Measurements from ENCODE around the gene APOBEC3B. TPM values are rescaled to one million over a fixed set of nuclear protein-coding genes. Genes with fewer than 3 reads are reported as not detected.
"Not testable (repeated sequence)": the region's sequence is repeated elsewhere in the genome, so short reads cannot be mapped to it uniquely, and the experiment has no call there.

APOBEC3B gene
- polyA plus RNA-seq, 1 donor (not counting 4 experiments of a cell fraction or from before 2014, with no cell fraction given) = 3.4 TPM

DNA sequence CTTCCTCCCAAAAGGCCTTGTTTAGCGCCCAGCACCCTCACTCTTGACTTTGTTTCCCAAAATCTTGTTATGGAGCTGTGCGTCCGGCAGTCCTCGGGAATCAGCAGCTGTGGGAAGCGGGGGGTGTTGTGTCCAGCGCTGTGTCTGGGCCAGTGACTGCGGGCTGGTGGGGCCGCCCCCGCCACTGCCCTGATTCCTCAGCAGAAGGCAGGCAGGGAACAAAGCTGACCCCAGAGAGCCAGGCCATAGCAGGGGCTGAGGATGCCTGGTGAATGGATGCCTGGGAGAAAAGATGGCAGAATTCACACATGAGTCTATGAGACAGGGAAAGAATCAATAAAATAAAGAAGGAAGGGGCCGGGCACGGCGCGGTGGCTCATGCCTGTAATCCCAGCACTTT lies 34.4 kb downstream of the APOBEC3B start:
- H3K27me3 ChIP-seq (ENCODE audit: control insufficient read depth, extremely low read depth, insufficient read depth, low read length) = no peaks in the 10 kb centered on the region
- DNase-seq (ENCODE audit: low read depth, low spot score) = no peak
- dilution Hi-C loops (cut with MboI; ENCODE audit: extremely low pct_ligation_motif_present, low sequenced_read_pairs) = no loop called here
- TF ChIP-seq, protein P1, sequence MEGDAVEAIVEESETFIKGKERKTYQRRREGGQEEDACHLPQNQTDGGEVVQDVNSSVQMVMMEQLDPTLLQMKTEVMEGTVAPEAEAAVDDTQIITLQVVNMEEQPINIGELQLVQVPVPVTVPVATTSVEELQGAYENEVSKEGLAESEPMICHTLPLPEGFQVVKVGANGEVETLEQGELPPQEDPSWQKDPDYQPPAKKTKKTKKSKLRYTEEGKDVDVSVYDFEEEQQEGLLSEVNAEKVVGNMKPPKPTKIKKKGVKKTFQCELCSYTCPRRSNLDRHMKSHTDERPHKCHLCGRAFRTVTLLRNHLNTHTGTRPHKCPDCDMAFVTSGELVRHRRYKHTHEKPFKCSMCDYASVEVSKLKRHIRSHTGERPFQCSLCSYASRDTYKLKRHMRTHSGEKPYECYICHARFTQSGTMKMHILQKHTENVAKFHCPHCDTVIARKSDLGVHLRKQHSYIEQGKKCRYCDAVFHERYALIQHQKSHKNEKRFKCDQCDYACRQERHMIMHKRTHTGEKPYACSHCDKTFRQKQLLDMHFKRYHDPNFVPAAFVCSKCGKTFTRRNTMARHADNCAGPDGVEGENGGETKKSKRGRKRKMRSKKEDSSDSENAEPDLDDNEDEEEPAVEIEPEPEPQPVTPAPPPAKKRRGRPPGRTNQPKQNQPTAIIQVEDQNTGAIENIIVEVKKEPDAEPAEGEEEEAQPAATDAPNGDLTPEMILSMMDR (optimal IDR thresholded peaks at IDR 0.05 in 1 of 3, IDR thresholded peaks at IDR 0.05 in 1 of 3, conservative IDR thresholded peaks at IDR 0.05 in 1 of 3; ENCODE audit: extremely low read depth in 1 of 3, insufficient read depth in 2 of 3, low read length in 3 of 3) = no peak
- no peak for TF ChIP-seq EZH2 (IDR thresholded peaks at IDR 0.05; ENCODE audit: low read length)
- peaks cover 10% of the 10 kb centered on the region for H3K4me1 ChIP-seq (ENCODE audit: control insufficient read depth, extremely low read depth, insufficient read depth, low read length)
- no peak overlapping the region for H3K9ac ChIP-seq (ENCODE audit: control insufficient read depth, extremely low read depth, insufficient read depth, low read length)
- H3K4me3 ChIP-seq (ENCODE audit: control insufficient read depth in 2 of 3, extremely low read depth in 1 of 3, insufficient read depth in 2 of 3, low read depth in 1 of 3, low read length in 3 of 3) = no peak overlapping the region
- H3K79me2 ChIP-seq (ENCODE audit: control insufficient read depth, insufficient read depth, low read length) = peaks cover 33% of the 10 kb centered on the region
- no peak overlapping the region for H3K27ac ChIP-seq (ENCODE audit: control insufficient read depth, insufficient read depth, low read length)
- FAIRE-seq = no peak
- H3K4me2 ChIP-seq (ENCODE audit: control insufficient read depth, extremely low read depth, insufficient read depth, low read depth, low read length) = no peak overlapping the region
- H3K9me1 ChIP-seq (ENCODE audit: control insufficient read depth, extremely low read depth, insufficient read depth, low read length) = no peaks in the 10 kb centered on the region
- H4K20me1 ChIP-seq (ENCODE audit: control insufficient read depth, extremely low read depth, insufficient read depth, low read length) = no peaks in the 10 kb centered on the region
- H2AFZ ChIP-seq (ENCODE audit: control insufficient read depth, low read length) = no peak overlapping the region
- no peaks in the 10 kb centered on the region for H3K9me3 ChIP-seq (ENCODE audit: control insufficient read depth, low read depth, low read length)
- H3K36me3 ChIP-seq (ENCODE audit: control insufficient read depth in 2 of 2, extremely low read depth in 1 of 2, insufficient read depth in 2 of 2, low read length in 2 of 2) = peaks cover 4 to 5% of the 10 kb centered on the region in 2 experiments

DNA sequence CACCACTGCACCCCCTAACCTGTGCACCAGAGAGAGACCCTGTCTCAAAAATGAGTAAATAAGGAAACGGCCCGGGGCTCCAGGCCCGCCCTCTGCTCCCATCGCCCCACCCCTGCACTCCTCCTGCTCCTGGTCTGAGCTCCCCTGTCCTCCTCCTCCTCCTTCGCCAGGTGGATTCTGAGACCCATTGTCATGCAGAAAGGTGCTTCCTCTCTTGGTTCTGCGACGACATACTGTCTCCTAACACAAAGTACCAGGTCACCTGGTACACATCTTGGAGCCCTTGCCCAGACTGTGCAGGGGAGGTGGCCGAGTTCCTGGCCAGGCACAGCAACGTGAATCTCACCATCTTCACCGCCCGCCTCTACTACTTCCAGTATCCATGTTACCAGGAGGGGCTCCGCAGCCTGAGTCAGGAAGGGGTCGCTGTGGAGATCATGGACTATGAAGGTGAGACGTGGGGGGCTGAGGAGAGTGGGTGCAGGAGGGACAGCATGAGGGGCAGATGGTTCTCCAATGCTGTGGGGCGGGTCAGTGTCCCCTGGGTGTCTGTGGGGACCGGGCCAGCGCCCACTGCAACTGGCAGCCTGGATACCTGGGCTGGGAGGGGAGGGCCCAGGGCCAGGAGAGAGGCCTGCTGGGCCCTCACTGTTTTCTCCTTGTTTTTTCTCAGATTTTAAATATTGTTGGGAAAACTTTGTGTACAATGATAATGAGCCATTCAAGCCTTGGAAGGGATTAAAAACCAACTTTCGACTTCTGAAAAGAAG lies 35.6 kb downstream of the APOBEC3B start:
- H3K27ac ChIP-seq (ENCODE audit: control insufficient read depth, insufficient read depth, low read length) = no peak overlapping the region
- H3K79me2 ChIP-seq (ENCODE audit: control insufficient read depth, insufficient read depth, low read length) = peaks cover 33% of the 10 kb centered on the region
- H3K9me3 ChIP-seq (ENCODE audit: control insufficient read depth, low read depth, low read length) = no peaks in the 10 kb centered on the region
- peaks cover 10% of the 10 kb centered on the region for H3K4me1 ChIP-seq (ENCODE audit: control insufficient read depth, extremely low read depth, insufficient read depth, low read length)
- DNase-seq (ENCODE audit: low read depth, low spot score) (no peak), FAIRE-seq (no peak)
- no peak overlapping the region for H2AFZ ChIP-seq (ENCODE audit: control insufficient read depth, low read length)
- H3K9ac ChIP-seq (ENCODE audit: control insufficient read depth, extremely low read depth, insufficient read depth, low read length) = no peak overlapping the region
- dilution Hi-C loops (cut with MboI; ENCODE audit: extremely low pct_ligation_motif_present, low sequenced_read_pairs) = no loop called here
- H3K4me2 ChIP-seq (ENCODE audit: control insufficient read depth, extremely low read depth, insufficient read depth, low read depth, low read length) = no peak overlapping the region
- H3K27me3 ChIP-seq (ENCODE audit: control insufficient read depth, extremely low read depth, insufficient read depth, low read length) = no peaks in the 10 kb centered on the region
- no peak overlapping the region for H3K4me3 ChIP-seq (ENCODE audit: control insufficient read depth in 2 of 3, extremely low read depth in 1 of 3, insufficient read depth in 2 of 3, low read depth in 1 of 3, low read length in 3 of 3)
- H3K36me3 ChIP-seq (ENCODE audit: control insufficient read depth in 2 of 2, extremely low read depth in 1 of 2, insufficient read depth in 2 of 2, low read length in 2 of 2) = peaks cover 4 to 5% of the 10 kb centered on the region in 2 experiments
- TF ChIP-seq EZH2 (IDR thresholded peaks at IDR 0.05; ENCODE audit: low read length) = no peak
- TF ChIP-seq, protein P1 (optimal IDR thresholded peaks at IDR 0.05 in 1 of 3, IDR thresholded peaks at IDR 0.05 in 1 of 3, conservative IDR thresholded peaks at IDR 0.05 in 1 of 3; ENCODE audit: extremely low read depth in 1 of 3, insufficient read depth in 2 of 3, low read length in 3 of 3) = no peak
- H3K9me1 ChIP-seq (ENCODE audit: control insufficient read depth, extremely low read depth, insufficient read depth, low read length) = no peaks in the 10 kb centered on the region
- H4K20me1 ChIP-seq (ENCODE audit: control insufficient read depth, extremely low read depth, insufficient read depth, low read length) = no peaks in the 10 kb centered on the region

DNA sequence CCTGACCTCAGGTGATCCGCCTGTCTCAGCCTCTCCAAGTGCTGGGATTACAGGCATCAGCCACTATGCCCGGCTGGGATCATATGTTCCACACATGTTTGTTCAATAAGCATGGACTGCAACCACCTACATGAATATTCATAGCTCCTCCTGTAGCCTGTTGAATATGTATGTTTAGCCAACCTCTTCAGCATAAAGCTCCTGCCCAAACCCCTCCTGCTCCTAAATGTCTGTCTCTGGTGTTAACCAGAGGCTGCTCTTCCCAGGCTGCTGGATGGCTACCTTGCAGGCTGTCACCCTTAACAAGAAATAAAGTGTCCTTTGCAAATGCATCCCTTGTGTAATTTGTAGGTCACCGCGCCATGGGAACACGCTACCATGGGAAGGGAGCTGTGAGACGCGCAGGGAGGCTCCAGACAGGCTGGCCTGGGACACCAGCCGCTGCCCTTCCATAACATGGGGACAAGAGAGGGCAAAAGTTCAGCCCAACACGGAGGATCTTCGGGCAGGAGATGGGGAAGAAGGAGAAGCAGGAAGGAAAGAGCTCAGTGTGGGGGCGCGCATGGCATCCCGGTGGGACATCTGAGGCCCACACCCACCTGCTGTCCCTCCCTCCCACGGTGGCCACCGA lies 38.0 kb downstream of the APOBEC3B start:
- dilution Hi-C loops (cut with MboI; ENCODE audit: extremely low pct_ligation_motif_present, low sequenced_read_pairs); FAIRE-seq; H2AFZ ChIP-seq (ENCODE audit: control insufficient read depth, low read length); H3K27me3 ChIP-seq (ENCODE audit: control insufficient read depth, extremely low read depth, insufficient read depth, low read length); H3K36me3 ChIP-seq (ENCODE audit: control insufficient read depth in 2 of 2, extremely low read depth in 1 of 2, insufficient read depth in 2 of 2, low read length in 2 of 2); H4K20me1 ChIP-seq (ENCODE audit: control insufficient read depth, extremely low read depth, insufficient read depth, low read length); DNase-seq (ENCODE audit: low read depth, low spot score); H3K27ac ChIP-seq (ENCODE audit: control insufficient read depth, insufficient read depth, low read length); H3K4me1 ChIP-seq (ENCODE audit: control insufficient read depth, extremely low read depth, insufficient read depth, low read length); H3K4me2 ChIP-seq (ENCODE audit: control insufficient read depth, extremely low read depth, insufficient read depth, low read depth, low read length); H3K9me3 ChIP-seq (ENCODE audit: control insufficient read depth, low read depth, low read length); H3K4me3 ChIP-seq (ENCODE audit: control insufficient read depth in 2 of 3, extremely low read depth in 1 of 3, insufficient read depth in 2 of 3, low read depth in 1 of 3, low read length in 3 of 3); H3K9me1 ChIP-seq (ENCODE audit: control insufficient read depth, extremely low read depth, insufficient read depth, low read length); H3K9ac ChIP-seq (ENCODE audit: control insufficient read depth, extremely low read depth, insufficient read depth, low read length): not testable (repeated sequence)
- H3K79me2 ChIP-seq (ENCODE audit: control insufficient read depth, insufficient read depth, low read length) = peaks cover 24% of the 10 kb centered on the region

Data from keratinocyte (primary cell).